Measurements from ENCODE around the gene ATG16L1.

Gene ATG16L1

GRCh38 chr2:233303252-233303651, 51.8 kb downstream of the ATG16L1 start:
- Histone ChIP-seq H3K27ac (no peak overlapping the region), H3K27me3 (replicated peaks) (no peaks in the 10 kb centered on the region), H3K36me3 (replicated peaks) (no peaks in the 10 kb centered on the region), H3K4me3 (ENCODE audit: low read depth, low read length) (no peak overlapping the region)
- no peak for DNase-seq
- in situ Hi-C loops (cut with HindIII; ENCODE audit: low pct_ligation_motif_present, low sequenced_read_pairs): no loop called here
- TF ChIP-seq CTCF (IDR thresholded peaks at IDR 0.05; ENCODE audit: low read depth, low read length, missing control alignments): no peak

GRCh38 chr2:233307565-233307964, 56.1 kb downstream of the ATG16L1 start, which contains the start of gene SAG:
Gene SAG, plus strand, starts transcription at chr2:233307816. Its CDS starts 1,374 bp downstream, at chr2:233309190.
- no peak for TF ChIP-seq CTCF (IDR thresholded peaks at IDR 0.05; ENCODE audit: low read depth, low read length, missing control alignments)
- Histone ChIP-seq H3K36me3 (replicated peaks) (no peaks in the 10 kb centered on the region), H3K27ac (no peak within 1 kb of the TSS), H3K27me3 (replicated peaks) (no peaks in the 10 kb centered on the region), H3K4me3 (ENCODE audit: low read depth, low read length) (no peak within 1 kb of the TSS)
- in situ Hi-C loops (cut with HindIII; ENCODE audit: low pct_ligation_motif_present, low sequenced_read_pairs): no loop called here
- DNase-seq: no peak

- no peak overlapping the region for H3K4me3 ChIP-seq (ENCODE audit: low read depth, low read length)
- no peak for DNase-seq
- no peak overlapping the region for H3K27ac ChIP-seq
- in situ Hi-C loops (cut with HindIII; ENCODE audit: low pct_ligation_motif_present, low sequenced_read_pairs): no loop called here
- no peak for TF ChIP-seq CTCF (IDR thresholded peaks at IDR 0.05; ENCODE audit: low read depth, low read length, missing control alignments)
- H3K36me3 ChIP-seq (replicated peaks): no peaks in the 10 kb centered on the region
- H3K27me3 ChIP-seq (replicated peaks): no peaks in the 10 kb centered on the region
These were observed 59.9 kb downstream of the ATG16L1 start for GRCh38 chr2:233311241-233311926.

- Histone ChIP-seq H3K4me3 (ENCODE audit: low read depth, low read length) (no peak overlapping the region), H3K27ac (no peak overlapping the region), H3K36me3 (replicated peaks) (no peaks in the 10 kb centered on the region), H3K27me3 (replicated peaks) (no peaks in the 10 kb centered on the region)
- DNase-seq: no peak
- no peak for TF ChIP-seq CTCF (IDR thresholded peaks at IDR 0.05; ENCODE audit: low read depth, low read length, missing control alignments)
- in situ Hi-C loops (cut with HindIII; ENCODE audit: low pct_ligation_motif_present, low sequenced_read_pairs): no loop called here
These were observed 61.4 kb downstream of the ATG16L1 start for GRCh38 chr2:233312874-233313273.

GRCh38 chr2:233314180-233314925, 62.9 kb downstream of the ATG16L1 start:
- in situ Hi-C loops (cut with HindIII; ENCODE audit: low pct_ligation_motif_present, low sequenced_read_pairs): no loop called here
- no peaks in the 10 kb centered on the region for H3K27me3 ChIP-seq (replicated peaks)
- DNase-seq: no peak
- no peaks in the 10 kb centered on the region for H3K36me3 ChIP-seq (replicated peaks)
- no peak for TF ChIP-seq CTCF (IDR thresholded peaks at IDR 0.05; ENCODE audit: low read depth, low read length, missing control alignments)
- no peak overlapping the region for H3K27ac ChIP-seq
- no peak overlapping the region for H3K4me3 ChIP-seq (ENCODE audit: low read depth, low read length)
